ENCODE results near the gene ELOVL7.
A peak's percentile ranks its signal among the peaks of the same experiment; 100 is the strongest.
"Not testable (repeated sequence)": the region's sequence is repeated elsewhere in the genome, so short reads cannot be mapped to it uniquely, and the experiment has no call there.

Gene ELOVL7

GRCh38 chr5:60830581-60831127, 13.4 kb downstream of the ELOVL7 start:
- no peak for DNase-seq (ENCODE audit: low read depth, low spot score)

GRCh38 chr5:60829490-60830266, 14.4 kb downstream of the ELOVL7 start:
- no peak for DNase-seq (ENCODE audit: low read depth, low spot score)

GRCh38 chr5:60827201-60827600, 16.9 kb downstream of the ELOVL7 start:
- DNase-seq (ENCODE audit: low read depth, low spot score), result no peak

GRCh38 chr5:60826653-60827052, 17.4 kb downstream of the ELOVL7 start:
- DNase-seq (ENCODE audit: low read depth, low spot score), result no peak

- DNase-seq (ENCODE audit: low read depth, low spot score), result no peak
Observed at GRCh38 chr5:60823574-60823973, 20.5 kb downstream of the ELOVL7 start.

- DNase-seq (ENCODE audit: low read depth, low spot score), result no peak
Observed at GRCh38 chr5:60822285-60822556, 21.8 kb downstream of the ELOVL7 start.

- no peak for DNase-seq (ENCODE audit: low read depth, low spot score)
Observed at GRCh38 chr5:60821488-60822284, 22.4 kb downstream of the ELOVL7 start.

- DNase-seq (ENCODE audit: low read depth, low spot score), result no peak
Observed at GRCh38 chr5:60820593-60821487, 23.2 kb downstream of the ELOVL7 start.

GRCh38 chr5:60816138-60816537, 27.9 kb downstream of the ELOVL7 start:
- DNase-seq (ENCODE audit: low read depth, low spot score), result not testable (repeated sequence)

- no peak for DNase-seq (ENCODE audit: low read depth, low spot score)
Observed at GRCh38 chr5:60814498-60814897, 29.6 kb downstream of the ELOVL7 start.

- no peak for DNase-seq (ENCODE audit: low read depth, low spot score)
Observed at GRCh38 chr5:60812426-60812825, 31.6 kb downstream of the ELOVL7 start.

- peak; percentile 6 for DNase-seq (ENCODE audit: low read depth, low spot score)
Observed at GRCh38 chr5:60811105-60811504, 33.0 kb downstream of the ELOVL7 start.

- DNase-seq (ENCODE audit: low read depth, low spot score), result peak; percentile 77
Observed at GRCh38 chr5:60810438-60811085, 33.5 kb downstream of the ELOVL7 start.

GRCh38 chr5:60809891-60810425, 34.1 kb downstream of the ELOVL7 start:
- peak; percentile 27 for DNase-seq (ENCODE audit: low read depth, low spot score)

GRCh38 chr5:60806591-60807243, 37.4 kb downstream of the ELOVL7 start:
- no peak for DNase-seq (ENCODE audit: low read depth, low spot score)

- no peak for DNase-seq (ENCODE audit: low read depth, low spot score)
Observed at GRCh38 chr5:60805463-60805862, 38.6 kb downstream of the ELOVL7 start.

GRCh38 chr5:60803712-60804111, 40.4 kb downstream of the ELOVL7 start:
- DNase-seq (ENCODE audit: low read depth, low spot score), result no peak

- no peak for DNase-seq (ENCODE audit: low read depth, low spot score)
Observed at GRCh38 chr5:60802986-60803385, 41.1 kb downstream of the ELOVL7 start.

GRCh38 chr5:60802226-60802625, 41.8 kb downstream of the ELOVL7 start:
- DNase-seq (ENCODE audit: low read depth, low spot score), result no peak

- no peak for DNase-seq (ENCODE audit: low read depth, low spot score)
Observed at GRCh38 chr5:60797482-60798153, 46.5 kb downstream of the ELOVL7 start.

Measured in astrocyte of the hippocampus (primary cell).